UCSD-AML1 (cell line): ENCODE results near the gene ARMC5.
"Not testable (repeated sequence)": the region's sequence is repeated elsewhere in the genome, so short reads cannot be mapped to it uniquely, and the experiment has no call there.

Experiments used
- DNase-seq: peaks from one replicate; lab custom pipeline; 2025; ENCODE audit not compliant: unreplicated experiment; lab: John Stamatoyannopoulos, UW

Gene ARMC5

DNA sequence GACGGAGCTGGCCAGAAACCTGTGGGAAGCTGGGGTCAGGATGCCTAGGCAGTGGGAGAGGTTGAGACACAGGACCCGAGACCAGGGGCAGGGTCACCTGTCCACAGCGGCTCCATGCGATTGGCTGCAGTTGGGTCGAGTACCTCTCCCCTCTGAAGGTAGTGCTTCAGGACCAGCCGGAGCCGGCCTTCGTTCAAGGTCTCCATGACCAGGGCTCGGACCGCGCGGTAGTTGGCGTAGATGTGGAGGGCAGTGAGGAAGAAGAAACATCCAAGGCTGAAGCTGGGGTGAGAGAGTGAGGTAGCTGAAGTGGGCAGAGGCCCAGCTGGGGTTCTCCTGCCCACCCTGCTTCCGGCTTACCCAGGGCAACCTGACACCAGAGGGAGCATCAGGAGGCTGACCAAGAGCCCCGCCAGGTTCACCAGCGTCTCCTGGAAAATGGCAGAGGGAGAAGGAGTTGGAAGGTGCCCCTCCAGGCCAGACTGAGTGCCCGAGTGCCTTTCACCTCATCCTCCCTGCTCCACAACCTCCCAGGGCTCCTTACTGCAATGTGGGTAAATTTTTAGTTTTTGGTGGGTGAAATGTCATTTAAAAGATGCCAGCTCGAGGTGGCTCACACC lies 34.3 kb downstream of the ARMC5 start:
- DNase-seq = no peak

DNA sequence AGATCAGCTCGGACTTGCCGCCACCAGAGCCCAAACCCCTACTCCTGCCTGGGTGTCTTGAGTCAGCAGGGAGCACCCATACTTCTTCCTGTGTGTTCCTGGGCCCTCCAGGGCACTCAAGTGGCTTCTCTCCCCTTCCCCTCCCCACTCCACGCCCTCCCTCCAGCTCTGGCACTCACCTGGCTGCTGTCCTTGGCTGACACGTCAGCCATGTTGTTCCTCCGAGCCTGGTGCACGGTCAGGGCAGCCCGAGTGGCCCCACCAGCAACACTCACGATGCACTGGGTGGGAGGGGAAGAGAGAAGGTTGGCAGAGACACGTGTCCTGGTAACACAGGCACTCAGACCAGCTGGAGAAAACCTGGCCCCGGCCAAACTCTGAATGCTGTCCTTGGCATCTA lies 37.4 kb downstream of the ARMC5 start:
- no peak for DNase-seq

DNA sequence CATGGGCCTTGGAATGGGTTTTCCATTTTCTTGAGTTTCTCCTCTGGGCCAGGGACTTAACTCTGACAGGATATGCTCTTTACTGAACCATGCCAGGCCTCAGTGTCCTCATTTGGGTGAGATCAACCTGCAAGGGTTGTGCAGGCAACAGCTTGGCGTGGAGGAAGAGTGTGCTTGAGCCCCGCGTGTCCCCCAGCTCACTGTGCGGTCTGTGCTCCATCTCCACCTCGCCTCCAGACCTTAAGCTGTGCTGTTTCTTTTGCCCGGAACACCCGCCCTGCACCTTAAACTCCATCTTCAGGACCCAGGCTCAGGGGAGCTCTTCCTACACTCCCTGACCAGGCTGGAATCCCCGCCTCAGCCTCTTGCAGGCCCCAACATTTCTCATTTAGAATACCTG lies 39.2 kb downstream of the ARMC5 start:
- no peak for DNase-seq

DNA sequence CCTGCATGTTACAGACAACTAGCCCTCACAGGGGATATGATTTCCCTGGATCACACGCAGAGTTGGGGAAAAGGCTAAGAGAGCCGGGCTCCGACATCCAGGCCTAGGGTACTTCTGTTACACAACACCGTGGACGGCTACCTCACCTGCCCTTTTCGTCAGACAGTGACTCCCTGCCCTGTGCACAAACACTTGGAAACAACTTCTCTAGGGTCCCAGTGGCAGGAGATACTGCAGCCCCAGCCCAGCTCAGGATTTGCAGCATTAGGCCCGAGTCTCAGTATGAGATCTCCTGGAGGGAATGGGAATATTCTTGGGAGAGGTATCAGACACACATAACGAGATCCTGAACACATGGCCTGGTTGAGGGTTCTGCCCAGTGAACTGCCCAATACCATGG lies 40.6 kb downstream of the ARMC5 start:
- DNase-seq = no peak

DNA sequence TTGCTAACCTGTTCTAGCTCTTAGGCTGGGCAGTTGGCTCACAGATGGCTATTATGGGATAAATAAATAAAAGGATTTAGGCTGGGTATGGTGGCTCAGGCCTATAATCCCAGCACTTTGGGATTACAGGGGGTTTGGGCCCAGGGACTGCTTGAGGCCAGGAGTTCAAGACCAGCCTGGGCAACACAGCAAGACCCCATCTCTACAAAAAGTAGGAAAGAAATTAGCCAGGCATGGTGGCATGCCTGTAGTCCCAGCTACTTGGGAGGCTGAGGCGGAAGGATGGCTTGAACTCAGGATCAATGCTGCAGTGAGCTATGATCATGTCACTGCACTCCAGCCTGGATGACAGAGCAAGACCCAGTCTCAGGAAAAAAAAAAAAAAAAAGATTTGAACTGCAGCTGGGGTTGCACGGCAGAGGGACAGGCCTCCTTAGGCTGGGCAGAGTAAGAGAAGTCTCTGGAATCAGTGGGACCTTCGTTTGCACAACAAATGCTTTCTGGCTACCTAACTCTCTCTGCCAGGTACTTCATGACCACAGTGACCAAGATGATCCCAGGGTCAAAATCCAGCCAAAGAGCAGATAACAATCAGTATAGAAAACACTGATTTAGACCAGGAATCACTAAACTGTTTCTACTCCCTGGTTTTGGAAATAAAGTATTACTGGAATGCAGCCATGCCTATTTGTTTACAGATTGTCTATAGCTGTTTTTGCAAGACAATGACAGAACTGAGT lies 42.1 kb downstream of the ARMC5 start:
- no peak for DNase-seq

DNA sequence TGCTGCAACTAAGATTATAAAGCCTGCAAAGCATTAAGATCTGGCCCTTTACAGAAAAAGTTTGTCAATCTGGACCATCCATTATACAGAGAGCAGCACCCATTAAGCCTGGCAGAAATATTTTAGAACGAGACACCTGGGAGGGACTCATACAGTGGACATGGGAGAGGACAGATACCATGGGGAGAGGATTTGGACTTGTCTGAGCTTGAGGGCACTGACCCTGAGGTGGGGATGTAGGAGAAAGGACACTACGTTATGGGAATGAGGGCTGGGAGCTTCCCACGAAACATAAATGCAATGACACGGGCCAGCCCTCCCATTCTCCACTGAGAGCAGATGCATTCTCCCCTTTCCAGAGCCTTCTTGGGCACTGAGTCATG lies 42.7 kb downstream of the ARMC5 start:
- DNase-seq = no peak

DNA sequence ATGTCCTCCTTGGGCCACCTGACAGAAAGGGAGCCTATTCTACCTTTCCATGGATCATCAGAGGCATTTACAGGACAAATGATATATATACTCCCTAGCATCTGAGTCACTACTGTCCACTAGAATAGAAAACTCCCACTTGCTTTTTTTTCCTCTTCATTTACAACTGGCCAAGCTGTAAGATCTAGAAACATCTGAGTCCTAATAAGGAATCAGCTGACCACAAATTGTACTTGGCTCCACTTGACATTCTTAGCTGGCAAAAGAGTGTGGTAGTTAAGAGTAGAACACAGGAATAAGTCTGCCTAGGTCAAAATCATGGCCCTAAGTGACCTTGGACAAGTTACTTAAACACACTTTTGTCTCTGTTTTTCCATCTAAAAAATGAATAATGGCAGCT lies 43.7 kb downstream of the ARMC5 start:
- no peak for DNase-seq

DNA sequence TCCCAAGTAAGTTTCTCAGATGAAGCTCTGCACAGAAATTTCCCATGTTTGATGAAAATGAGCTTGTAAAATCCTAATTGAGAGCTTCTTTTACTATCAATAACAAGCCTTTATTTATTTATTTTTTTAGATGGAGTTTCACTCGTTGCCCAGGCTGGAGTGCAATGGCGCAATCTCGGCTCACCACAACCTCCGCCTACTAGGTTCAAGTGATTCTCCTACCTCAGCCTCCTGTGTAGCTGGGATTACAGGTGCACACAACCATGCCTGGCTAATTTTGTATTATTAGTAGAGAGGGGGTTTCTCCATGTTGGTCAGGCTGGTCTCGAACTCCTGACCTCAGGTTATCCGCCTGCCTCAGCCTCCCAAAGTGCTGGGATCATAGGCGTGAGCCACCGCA lies 44.3 kb downstream of the ARMC5 start:
- DNase-seq = not testable (repeated sequence)

DNA sequence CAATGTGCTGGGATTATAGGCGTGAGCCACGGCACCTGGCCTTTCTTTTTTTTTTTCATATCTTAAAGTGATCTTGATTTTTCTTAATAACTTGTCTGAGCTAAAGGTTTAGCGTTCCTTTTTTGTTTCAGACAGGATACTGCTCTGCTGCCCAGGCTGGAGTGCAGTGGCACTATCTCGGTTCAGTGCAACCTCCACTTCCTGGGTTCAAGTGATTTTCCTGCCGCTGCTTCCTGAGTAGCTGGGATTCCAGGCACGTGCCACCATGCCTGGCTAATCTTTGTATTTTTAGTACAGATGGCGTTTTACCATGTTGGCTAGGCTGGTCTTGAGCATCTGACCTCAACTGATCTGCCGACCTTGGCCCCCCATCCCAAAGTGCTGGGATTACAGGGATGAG lies 44.9 kb downstream of the ARMC5 start:
- no peak for DNase-seq

DNA sequence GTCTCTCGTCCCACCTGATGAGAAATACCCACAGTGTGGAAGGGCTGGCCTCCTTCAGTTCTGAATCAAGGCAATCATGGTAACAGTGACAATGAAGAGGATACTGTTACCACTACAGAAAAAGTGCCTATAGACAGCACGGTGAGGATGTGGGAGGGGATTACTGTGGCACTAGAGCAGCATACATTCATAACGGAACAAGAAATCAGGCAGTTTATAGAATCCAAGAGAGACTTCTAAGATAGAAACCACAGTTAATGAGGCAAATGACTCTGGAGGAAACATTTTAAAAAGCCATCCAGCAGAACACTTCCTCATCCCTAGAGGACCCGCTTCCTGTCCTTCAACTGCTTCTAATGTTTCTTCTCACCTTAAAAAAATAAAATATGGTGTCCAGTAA lies 46.2 kb downstream of the ARMC5 start:
- DNase-seq = no peak

DNA sequence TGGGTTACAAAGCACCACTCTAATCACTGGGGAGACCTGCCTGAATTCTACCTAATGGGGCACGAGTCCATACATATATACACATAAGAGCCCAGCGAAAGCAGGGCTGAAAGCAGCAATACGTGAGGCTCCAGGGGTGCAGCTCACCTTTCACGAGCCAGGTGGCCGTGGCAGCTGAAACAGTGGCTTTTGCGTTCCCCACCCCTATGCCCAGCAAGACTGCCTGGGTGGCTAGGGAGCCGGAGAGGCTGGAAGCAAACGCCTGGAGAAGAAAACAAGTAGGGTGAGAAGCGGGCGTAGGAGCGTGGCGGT lies 48.3 kb downstream of the ARMC5 start:
- DNase-seq = no peak

DNA sequence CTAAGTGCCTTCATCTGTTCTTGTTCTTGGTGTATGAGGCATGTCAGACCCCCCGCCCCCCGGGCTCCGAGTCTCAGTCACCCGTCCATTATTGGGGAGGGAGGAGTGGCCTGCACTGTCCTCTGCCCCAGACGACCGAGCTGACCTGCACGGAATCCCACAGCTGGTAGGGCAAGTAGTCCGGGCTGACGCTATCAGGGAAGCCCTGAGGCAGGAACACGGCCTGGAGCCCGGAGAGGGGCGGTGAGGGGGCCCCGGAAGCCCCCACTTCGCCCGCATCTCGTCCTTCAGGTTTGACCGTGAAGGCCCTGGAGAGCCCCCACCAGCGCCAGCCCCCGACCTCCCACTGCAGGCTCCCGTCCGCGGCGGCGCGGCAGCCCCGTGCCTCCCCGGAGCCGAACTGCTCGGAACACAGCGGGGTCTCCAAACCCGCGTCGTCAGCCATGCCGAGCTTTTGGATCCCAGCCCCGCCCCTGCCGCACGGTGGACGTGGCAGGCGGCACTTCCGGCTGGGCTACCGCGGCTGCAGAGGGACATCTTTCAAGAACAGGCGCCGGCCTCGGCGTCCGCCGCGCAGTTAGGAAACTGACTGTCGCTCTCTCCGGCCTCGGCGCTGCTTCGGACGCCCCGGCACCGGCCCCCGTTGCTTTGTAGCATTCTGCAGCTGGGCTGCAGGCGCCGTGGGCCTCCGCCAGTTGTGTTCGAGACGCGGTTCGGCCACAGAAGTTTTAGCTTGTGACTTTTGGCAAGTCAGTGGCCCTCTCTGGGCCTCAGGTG lies 48.8 kb downstream of the ARMC5 start, which contains the start of gene RUSF1:
Gene RUSF1 (minus strand): TSS at position 463 of the 777 bp plus-strand sequence. CDS start 18 bp downstream, at position 445.
- DNase-seq = peak; percentile 89

DNA sequence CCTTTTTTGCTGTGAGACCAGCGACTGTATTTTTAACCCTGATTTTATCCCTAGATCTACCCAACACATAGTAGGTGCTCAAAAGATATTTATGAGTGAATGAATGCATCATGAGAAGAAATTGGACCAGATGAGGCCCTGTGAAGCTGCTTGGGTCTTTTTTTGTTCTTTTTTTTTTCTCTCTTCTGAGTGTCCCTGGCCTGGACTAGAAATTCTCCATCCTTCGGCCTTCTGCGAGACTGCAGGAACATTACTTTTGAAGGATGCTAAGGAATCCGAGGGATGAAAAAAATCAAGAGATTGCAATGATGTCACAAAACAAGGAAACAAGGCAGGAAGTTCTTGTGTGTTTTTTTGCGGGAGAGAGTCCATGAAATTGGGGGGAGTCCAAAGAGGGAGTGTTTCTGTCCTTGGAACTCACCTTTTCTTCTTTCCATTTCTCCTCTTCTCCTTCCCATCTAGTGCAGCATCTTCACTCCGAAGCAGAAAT lies 49.5 kb downstream of the ARMC5 start:
- no peak for DNase-seq

DNA sequence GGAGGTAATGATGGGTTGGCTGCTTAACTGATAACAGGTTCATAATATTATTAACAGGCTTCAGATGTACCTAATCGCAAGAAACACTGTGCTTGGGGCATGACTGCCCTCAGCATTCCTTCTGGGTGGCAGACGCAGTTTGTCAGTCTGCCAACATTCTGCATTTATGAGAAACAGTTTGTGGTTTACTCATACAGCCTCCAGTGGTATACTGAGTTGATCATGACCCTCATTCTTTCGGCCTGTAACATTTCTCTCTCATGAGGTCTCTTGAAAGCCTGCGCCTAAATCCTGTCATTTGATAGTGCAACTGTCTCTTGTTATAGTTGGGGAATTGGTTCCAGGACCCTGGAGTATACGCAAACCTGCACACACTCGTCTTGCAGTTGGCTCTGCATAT lies 53.8 kb downstream of the ARMC5 start:
- DNase-seq = no peak

DNA sequence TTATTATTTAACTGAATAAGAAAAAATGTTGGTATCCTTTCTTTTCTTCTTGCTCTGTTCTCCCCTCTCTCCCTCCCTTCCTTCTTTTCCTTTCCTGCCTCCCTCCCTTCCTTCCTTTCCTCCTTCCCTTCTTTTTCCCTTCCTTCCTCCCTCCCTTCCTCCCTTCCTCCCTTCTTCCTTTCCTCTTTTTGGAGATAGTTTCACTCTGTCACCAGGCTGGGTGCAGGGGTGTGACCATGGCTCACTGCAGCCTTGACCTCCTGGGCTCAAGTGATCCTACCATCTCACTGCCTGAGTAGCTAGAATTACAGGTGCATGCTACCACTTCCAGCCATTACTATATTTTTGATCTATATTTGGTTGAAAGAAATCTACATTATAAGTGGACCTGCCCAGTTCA lies 54.6 kb downstream of the ARMC5 start:
- DNase-seq = no peak
